ENCODE results near the gene ERC2.

- TF ChIP-seq CTCF (IDR thresholded peaks at IDR 0.05), result no peak
- no peak for TF ChIP-seq ZFP36 (IDR thresholded peaks at IDR 0.05; ENCODE audit: borderline replicate concordance, partially characterized antibody)
- no peak for TF ChIP-seq HOXA7 (CRISPR knock-in tag; IDR thresholded peaks at IDR 0.05)
- no peak for TF ChIP-seq SMC3 (IDR thresholded peaks at IDR 0.05)
- no peak for TF ChIP-seq MAFK (IDR thresholded peaks at IDR 0.05; ENCODE audit: partially characterized antibody)
- TF ChIP-seq RFX5 (IDR thresholded peaks at IDR 0.05), result no peak
- TF ChIP-seq USF2 (IDR thresholded peaks at IDR 0.05), result no peak
- no peak for TF ChIP-seq MAZ (IDR thresholded peaks at IDR 0.05; ENCODE audit: borderline replicate concordance, low read depth, low read length)
- TF ChIP-seq HMGXB4 (CRISPR knock-in tag; IDR thresholded peaks at IDR 0.05; ENCODE audit: borderline replicate concordance), result no peak
- no peak for TF ChIP-seq GATA3 (IDR thresholded peaks at IDR 0.05; ENCODE audit: borderline replicate concordance)
- no peak for TF ChIP-seq POLR2A (IDR thresholded peaks at IDR 0.05; ENCODE audit: low read length)
- TF ChIP-seq CHD4 (IDR thresholded peaks at IDR 0.05; ENCODE audit: borderline replicate concordance), result no peak
- TF ChIP-seq REST (IDR thresholded peaks at IDR 0.05), result no peak
- TF ChIP-seq EP300 (IDR thresholded peaks at IDR 0.05), result no peak
These were observed 975.3 kb downstream of the ERC2 start for GRCh38 chr3:55492976-55493375.
